Measurements from ENCODE around the gene FYTTD1.

Gene FYTTD1

DNA sequence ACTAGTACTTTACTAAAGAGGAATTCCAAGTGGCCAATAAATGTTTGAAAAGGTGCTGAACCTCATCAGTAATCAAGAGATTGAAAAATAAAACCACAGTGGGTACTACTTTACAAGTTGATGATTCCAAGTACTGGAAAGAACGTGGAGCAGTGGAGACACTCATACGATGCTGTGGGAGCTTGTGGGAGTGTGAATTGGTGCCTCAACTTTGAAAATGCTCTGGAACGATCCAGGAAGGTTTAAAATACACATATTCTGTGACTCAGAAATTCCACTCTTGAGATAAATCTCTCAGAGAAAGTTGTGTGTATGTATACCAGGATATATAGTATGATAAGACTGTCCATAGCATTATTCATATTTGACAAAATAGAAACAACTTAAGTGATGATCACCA is 50.7 kb downstream of the FYTTD1 start:
- TF ChIP-seq SIN3A (IDR thresholded peaks at IDR 0.05; ENCODE audit: borderline replicate concordance, insufficient read depth, low read length) (no peak), POLR2AphosphoS5 (IDR thresholded peaks at IDR 0.05; ENCODE audit: low read depth, low read length) (no peak), FOXP2 (optimal IDR thresholded peaks at IDR 0.05; ENCODE audit: borderline replicate concordance, extremely low read depth, extremely low read length, insufficient read depth) (no peak), TAF1 (IDR thresholded peaks at IDR 0.05; ENCODE audit: borderline replicate concordance, insufficient read depth, low read length) (no peak)
- TF ChIP-seq, protein P1, sequence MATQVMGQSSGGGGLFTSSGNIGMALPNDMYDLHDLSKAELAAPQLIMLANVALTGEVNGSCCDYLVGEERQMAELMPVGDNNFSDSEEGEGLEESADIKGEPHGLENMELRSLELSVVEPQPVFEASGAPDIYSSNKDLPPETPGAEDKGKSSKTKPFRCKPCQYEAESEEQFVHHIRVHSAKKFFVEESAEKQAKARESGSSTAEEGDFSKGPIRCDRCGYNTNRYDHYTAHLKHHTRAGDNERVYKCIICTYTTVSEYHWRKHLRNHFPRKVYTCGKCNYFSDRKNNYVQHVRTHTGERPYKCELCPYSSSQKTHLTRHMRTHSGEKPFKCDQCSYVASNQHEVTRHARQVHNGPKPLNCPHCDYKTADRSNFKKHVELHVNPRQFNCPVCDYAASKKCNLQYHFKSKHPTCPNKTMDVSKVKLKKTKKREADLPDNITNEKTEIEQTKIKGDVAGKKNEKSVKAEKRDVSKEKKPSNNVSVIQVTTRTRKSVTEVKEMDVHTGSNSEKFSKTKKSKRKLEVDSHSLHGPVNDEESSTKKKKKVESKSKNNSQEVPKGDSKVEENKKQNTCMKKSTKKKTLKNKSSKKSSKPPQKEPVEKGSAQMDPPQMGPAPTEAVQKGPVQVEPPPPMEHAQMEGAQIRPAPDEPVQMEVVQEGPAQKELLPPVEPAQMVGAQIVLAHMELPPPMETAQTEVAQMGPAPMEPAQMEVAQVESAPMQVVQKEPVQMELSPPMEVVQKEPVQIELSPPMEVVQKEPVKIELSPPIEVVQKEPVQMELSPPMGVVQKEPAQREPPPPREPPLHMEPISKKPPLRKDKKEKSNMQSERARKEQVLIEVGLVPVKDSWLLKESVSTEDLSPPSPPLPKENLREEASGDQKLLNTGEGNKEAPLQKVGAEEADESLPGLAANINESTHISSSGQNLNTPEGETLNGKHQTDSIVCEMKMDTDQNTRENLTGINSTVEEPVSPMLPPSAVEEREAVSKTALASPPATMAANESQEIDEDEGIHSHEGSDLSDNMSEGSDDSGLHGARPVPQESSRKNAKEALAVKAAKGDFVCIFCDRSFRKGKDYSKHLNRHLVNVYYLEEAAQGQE (IDR thresholded peaks at IDR 0.05; ENCODE audit: insufficient read depth in 1 of 2, low read depth in 2 of 2, low read length in 2 of 2): no peak

DNA sequence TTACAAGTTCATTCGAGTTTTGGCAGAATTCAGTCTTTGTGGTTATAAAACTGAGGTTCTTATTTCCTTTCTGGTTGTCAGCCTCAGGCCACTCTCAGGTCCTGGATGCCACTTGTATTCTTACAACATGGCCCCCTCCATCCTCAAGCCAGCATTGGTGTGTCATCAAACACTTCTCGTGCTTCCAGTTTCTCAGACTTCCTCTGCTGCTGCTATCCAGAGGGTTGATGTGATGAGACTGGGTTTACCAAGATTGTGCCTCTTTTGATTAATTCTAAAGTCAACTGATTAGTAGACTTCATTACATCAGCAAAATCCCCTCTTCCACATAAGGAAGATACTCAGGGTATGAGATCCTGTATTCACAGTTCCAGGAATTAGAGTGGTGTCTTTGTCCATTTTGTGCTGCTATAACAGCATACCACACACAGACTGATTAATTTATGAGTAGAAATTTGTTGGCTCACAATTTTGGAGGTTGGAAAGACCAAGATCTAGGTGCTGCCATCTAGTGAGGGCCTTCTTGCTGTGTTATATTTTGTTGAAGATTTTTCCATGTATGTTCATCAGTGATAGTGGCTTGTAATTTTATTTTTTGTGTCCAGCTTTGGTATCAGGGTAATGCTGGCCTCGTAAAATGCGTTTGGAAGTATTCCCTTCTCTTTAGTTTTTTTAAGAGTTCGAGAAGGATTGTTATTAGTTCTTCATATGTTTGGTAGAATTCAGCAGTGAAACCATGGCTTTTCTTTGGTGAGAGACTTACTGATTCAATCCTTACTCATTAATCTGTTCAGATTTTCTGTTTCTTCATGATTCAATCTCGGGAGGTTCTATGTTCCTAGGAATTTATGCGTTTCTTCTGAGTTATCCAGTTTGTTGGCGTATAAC is 52.5 kb downstream of the FYTTD1 start:
- no peak for TF ChIP-seq POLR2AphosphoS5 (IDR thresholded peaks at IDR 0.05; ENCODE audit: low read depth, low read length)
- no peak for TF ChIP-seq FOXP2 (optimal IDR thresholded peaks at IDR 0.05; ENCODE audit: borderline replicate concordance, extremely low read depth, extremely low read length, insufficient read depth)
- no peak for TF ChIP-seq SIN3A (IDR thresholded peaks at IDR 0.05; ENCODE audit: borderline replicate concordance, insufficient read depth, low read length)
- TF ChIP-seq, protein P1 (IDR thresholded peaks at IDR 0.05; ENCODE audit: insufficient read depth in 1 of 2, low read depth in 2 of 2, low read length in 2 of 2): no peak
- no peak for TF ChIP-seq TAF1 (IDR thresholded peaks at IDR 0.05; ENCODE audit: borderline replicate concordance, insufficient read depth, low read length)

DNA sequence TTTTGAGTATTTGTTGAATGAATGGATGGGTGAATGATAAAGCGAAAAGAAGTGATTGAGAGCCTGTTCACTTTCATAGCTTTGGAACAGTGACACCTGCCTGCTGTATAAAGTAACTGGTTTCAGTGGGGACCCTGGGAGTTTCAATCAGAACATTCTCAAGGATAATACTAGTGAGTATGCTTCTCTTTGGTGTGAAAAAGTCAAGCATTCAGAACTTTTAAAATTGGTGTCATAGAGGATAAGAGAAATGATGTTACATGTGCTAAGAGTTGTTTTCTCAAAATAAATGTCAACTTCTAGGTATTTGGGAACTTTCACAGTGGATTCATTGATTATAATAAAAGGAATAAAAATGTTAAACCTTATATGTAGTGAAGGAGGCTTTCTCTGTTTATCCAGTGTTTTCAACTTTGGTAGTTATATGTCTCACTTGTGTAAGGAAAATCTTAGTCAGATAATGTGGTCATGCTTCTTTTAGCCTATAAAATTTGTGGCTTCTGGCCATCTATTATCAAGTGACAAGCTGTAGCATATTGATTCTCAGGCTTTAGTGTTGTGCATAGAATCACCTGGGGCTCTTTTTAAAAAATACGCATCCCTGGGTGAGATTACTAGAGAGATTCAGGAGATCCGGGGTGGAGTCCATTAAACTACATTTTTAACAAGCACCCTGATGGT is 53.2 kb downstream of the FYTTD1 start:
- no peak for TF ChIP-seq SIN3A (IDR thresholded peaks at IDR 0.05; ENCODE audit: borderline replicate concordance, insufficient read depth, low read length)
- TF ChIP-seq FOXP2 (optimal IDR thresholded peaks at IDR 0.05; ENCODE audit: borderline replicate concordance, extremely low read depth, extremely low read length, insufficient read depth): no peak
- TF ChIP-seq, protein P1 (IDR thresholded peaks at IDR 0.05; ENCODE audit: insufficient read depth in 1 of 2, low read depth in 2 of 2, low read length in 2 of 2): no peak
- TF ChIP-seq POLR2AphosphoS5 (IDR thresholded peaks at IDR 0.05; ENCODE audit: low read depth, low read length): no peak
- no peak for TF ChIP-seq TAF1 (IDR thresholded peaks at IDR 0.05; ENCODE audit: borderline replicate concordance, insufficient read depth, low read length)

DNA sequence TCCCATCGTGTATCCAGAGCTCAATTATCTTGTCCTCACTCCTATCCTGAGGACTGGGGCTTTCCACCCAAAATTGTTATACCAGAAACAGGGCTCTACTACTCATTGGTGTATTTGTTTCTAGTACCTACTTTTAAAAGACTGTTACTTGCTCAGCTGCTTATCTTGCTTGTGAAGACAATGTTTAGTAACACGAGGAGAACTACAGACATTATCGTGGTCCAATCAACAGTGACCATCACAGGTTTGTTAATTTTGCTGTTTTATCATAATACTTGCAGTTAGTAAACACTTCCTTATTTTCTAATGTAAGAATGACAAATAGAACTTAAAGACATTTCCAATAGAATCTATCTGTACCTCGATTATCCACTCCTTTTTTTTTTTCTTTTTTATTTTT is 54.8 kb downstream of the FYTTD1 start:
- TF ChIP-seq FOXP2 (optimal IDR thresholded peaks at IDR 0.05; ENCODE audit: borderline replicate concordance, extremely low read depth, extremely low read length, insufficient read depth) (no peak), POLR2AphosphoS5 (IDR thresholded peaks at IDR 0.05; ENCODE audit: low read depth, low read length) (no peak), SIN3A (IDR thresholded peaks at IDR 0.05; ENCODE audit: borderline replicate concordance, insufficient read depth, low read length) (no peak), TAF1 (IDR thresholded peaks at IDR 0.05; ENCODE audit: borderline replicate concordance, insufficient read depth, low read length) (no peak)
- TF ChIP-seq, protein P1 (IDR thresholded peaks at IDR 0.05; ENCODE audit: insufficient read depth in 1 of 2, low read depth in 2 of 2, low read length in 2 of 2): no peak

All from PFSK-1 (cell line).